IPS-18c (cell line): ENCODE measurements around the gene SERPINB13.

Experiments
- H3K4me3 ChIP-seq: 2 replicates; pipeline ENCODE4 v1.7.0; 2013; ENCODE audit warnings: low read depth, mild to moderate bottlenecking, low read length, moderate library complexity; ENCODE audit not compliant: insufficient read depth
- H3K9me3 ChIP-seq: one replicate; pipeline ENCODE4 v1.6.1; 2013; ENCODE audit warnings: mild to moderate bottlenecking, low read length, moderate library complexity; ENCODE audit not compliant: control insufficient read depth, insufficient read depth

SERPINB13 gene

GRCh38 chr18:63578357-63578958, 8.7 kb upstream of the SERPINB13 start:
- no peak overlapping the region for H3K4me3 ChIP-seq

GRCh38 chr18:63579616-63580015, 7.5 kb upstream of the SERPINB13 start:
- H3K4me3 ChIP-seq, result no peak overlapping the region
- no peaks in the 10 kb centered on the region for H3K9me3 ChIP-seq

More at GRCh38 chr18:63578357-63578958, 8.7 kb upstream of the SERPINB13 start:
- no peaks in the 10 kb centered on the region for H3K9me3 ChIP-seq

- Histone ChIP-seq H3K9me3 (no peaks in the 10 kb centered on the region), H3K4me3 (no peak overlapping the region)
These were observed 1.2 kb upstream of the SERPINB13 start for GRCh38 chr18:63585988-63586387.

- Histone ChIP-seq H3K9me3 (no peaks in the 10 kb centered on the region), H3K4me3 (no peak overlapping the region)
These were observed 712 bp upstream of the SERPINB13 start for GRCh38 chr18:63586431-63586830.

GRCh38 chr18:63588909-63589308, 1.8 kb downstream of the SERPINB13 start:
- Histone ChIP-seq H3K9me3 (no peaks in the 10 kb centered on the region), H3K4me3 (no peak overlapping the region)

- Histone ChIP-seq H3K4me3 (no peak overlapping the region), H3K9me3 (no peaks in the 10 kb centered on the region)
These were observed 3.2 kb downstream of the SERPINB13 start for GRCh38 chr18:63590373-63590772.

GRCh38 chr18:63590966-63591695, 4.0 kb downstream of the SERPINB13 start:
- Histone ChIP-seq H3K4me3 (no peak overlapping the region), H3K9me3 (no peaks in the 10 kb centered on the region)

GRCh38 chr18:63591725-63592124, 4.6 kb downstream of the SERPINB13 start:
- no peak overlapping the region for H3K4me3 ChIP-seq
- H3K9me3 ChIP-seq, result no peaks in the 10 kb centered on the region

GRCh38 chr18:63592471-63592870, 5.3 kb downstream of the SERPINB13 start:
- no peak overlapping the region for H3K4me3 ChIP-seq

GRCh38 chr18:63596964-63597363, 9.8 kb downstream of the SERPINB13 start:
- H3K4me3 ChIP-seq, result no peak overlapping the region

More at GRCh38 chr18:63592471-63592870, 5.3 kb downstream of the SERPINB13 start:
- no peaks in the 10 kb centered on the region for H3K9me3 ChIP-seq

GRCh38 chr18:63603355-63603754, 16.2 kb downstream of the SERPINB13 start:
- no peak overlapping the region for H3K4me3 ChIP-seq

More at GRCh38 chr18:63596964-63597363, 9.8 kb downstream of the SERPINB13 start:
- H3K9me3 ChIP-seq, result no peaks in the 10 kb centered on the region

GRCh38 chr18:63603772-63604171, 16.6 kb downstream of the SERPINB13 start:
- Histone ChIP-seq H3K9me3 (no peaks in the 10 kb centered on the region), H3K4me3 (no peak overlapping the region)

More at GRCh38 chr18:63603355-63603754, 16.2 kb downstream of the SERPINB13 start:
- no peaks in the 10 kb centered on the region for H3K9me3 ChIP-seq

GRCh38 chr18:63604791-63605567, 17.8 kb downstream of the SERPINB13 start:
- no peak overlapping the region for H3K4me3 ChIP-seq
- H3K9me3 ChIP-seq, result no peaks in the 10 kb centered on the region

GRCh38 chr18:63606526-63606925, 19.4 kb downstream of the SERPINB13 start:
- H3K4me3 ChIP-seq, result no peak overlapping the region
- H3K9me3 ChIP-seq, result no peaks in the 10 kb centered on the region

- Histone ChIP-seq H3K4me3 (no peak overlapping the region), H3K9me3 (no peaks in the 10 kb centered on the region)
These were observed 26.3 kb downstream of the SERPINB13 start for GRCh38 chr18:63613420-63613819.

GRCh38 chr18:63617049-63617914, 30.1 kb downstream of the SERPINB13 start:
- Histone ChIP-seq H3K4me3 (no peak overlapping the region), H3K9me3 (no peaks in the 10 kb centered on the region)

- Histone ChIP-seq H3K4me3 (no peak overlapping the region), H3K9me3 (no peaks in the 10 kb centered on the region)
These were observed 30.7 kb downstream of the SERPINB13 start for GRCh38 chr18:63617915-63618234.
